Neutrophil (primary cell): Measurements from ENCODE around the gene GPATCH8.

Experiments used
- H3K27ac ChIP-seq: fragments of 200-600 bp; sonication (generic); 2 replicates; pipeline ENCODE4 v1.5.1; 2016; ENCODE audit warnings: mild to moderate bottlenecking, moderate library complexity
- H3K27me3 ChIP-seq: fragments of 200-600 bp; sonication (generic); 2 replicates; pipeline ENCODE4 v1.6.0; 2016; ENCODE audit warnings: mild to moderate bottlenecking
- H3K36me3 ChIP-seq: fragments of 200-600 bp; sonication (generic); 2 replicates; pipeline ENCODE4 v1.5.1; 2017
- H3K4me1 ChIP-seq, 2 experiments: fragments of 200-600 bp in 1 of 2; sonication (generic) in 1 of 2; 1 replicate in 1 of 2; 2 replicates in 1 of 2; pipeline versions ENCODE4 v1.5.1 to v1.6.1; 2013 to 2016; ENCODE audit warnings: low read depth in 1 of 2, low read length in 1 of 2, mild to moderate bottlenecking in 1 of 2, moderate library complexity in 1 of 2; ENCODE audit not compliant: control insufficient read depth in 1 of 2, insufficient read depth in 1 of 2
- H3K4me3 ChIP-seq, 2 experiments: fragments of 200-600 bp in 1 of 2; sonication (generic) in 1 of 2; 1 replicate in 1 of 2; 2 replicates in 1 of 2; pipeline ENCODE4 v1.5.1; 2013 to 2016; ENCODE audit warnings: low read depth in 1 of 2, low read length in 1 of 2, mild to moderate bottlenecking in 1 of 2, moderate library complexity in 1 of 2
- H3K9me3 ChIP-seq: fragments of 200-600 bp; sonication (generic); 2 replicates; pipeline ENCODE4 v1.5.1; 2016
- CTCF ChIP-seq: fragments of 200-600 bp; sonication (generic); IDR thresholded peaks from 2 replicates; pipeline ENCODE4 v1.5.1; 2016; ENCODE audit warnings: antibody characterized with exemption

GPATCH8 gene

GRCh38 chr17:44351464-44351863 lies 151.7 kb downstream of the GPATCH8 start:
- no peak for TF ChIP-seq CTCF
- no peak overlapping the region for H3K4me3 ChIP-seq
- peaks cover 52 to 62% of the 10 kb centered on the region in 2 experiments for H3K4me1 ChIP-seq
- peaks cover 25% of the 10 kb centered on the region for H3K27me3 ChIP-seq
- H3K36me3 ChIP-seq: peaks cover 50% of the 10 kb centered on the region
- no peaks in the 10 kb centered on the region for H3K9me3 ChIP-seq
- no peak overlapping the region for H3K27ac ChIP-seq

- Histone ChIP-seq H3K9me3 (no peaks in the 10 kb centered on the region), H3K27ac (peak overlapping the region; percentile 6), H3K4me3 (no peak overlapping the region), H3K36me3 (peaks cover 50% of the 10 kb centered on the region), H3K27me3 (peaks cover 18% of the 10 kb centered on the region), H3K4me1 (peaks cover 59 to 69% of the 10 kb centered on the region in 2 experiments)
- TF ChIP-seq CTCF: peak; percentile 88
Observed at GRCh38 chr17:44350733-44351226, 152.4 kb downstream of the GPATCH8 start.

GRCh38 chr17:44349553-44350070 lies 153.6 kb downstream of the GPATCH8 start:
- TF ChIP-seq CTCF: no peak
- Histone ChIP-seq H3K4me3 (no peak overlapping the region), H3K27me3 (peaks cover 7% of the 10 kb centered on the region), H3K4me1 (peaks cover 70 to 76% of the 10 kb centered on the region in 2 experiments), H3K9me3 (no peaks in the 10 kb centered on the region), H3K36me3 (peaks cover 50% of the 10 kb centered on the region), H3K27ac (no peak overlapping the region)

GRCh38 chr17:44348988-44349364 lies 154.2 kb downstream of the GPATCH8 start:
- Histone ChIP-seq H3K27ac (peak overlapping the region; percentile 93), H3K4me1 (peaks cover 77 to 80% of the 10 kb centered on the region in 2 experiments), H3K36me3 (peaks cover 50% of the 10 kb centered on the region), H3K4me3 (peak overlapping the region; percentile 28 to 93), H3K9me3 (no peaks in the 10 kb centered on the region), H3K27me3 (peaks cover 4% of the 10 kb centered on the region)
- TF ChIP-seq CTCF: no peak

- Histone ChIP-seq H3K27me3 (peaks cover 2% of the 10 kb centered on the region), H3K4me1 (peaks cover 79 to 82% of the 10 kb centered on the region in 2 experiments), H3K27ac (peak overlapping the region; percentile 93), H3K36me3 (peaks cover 49% of the 10 kb centered on the region), H3K9me3 (no peaks in the 10 kb centered on the region), H3K4me3 (peak overlapping the region; percentile 28 to 93)
- TF ChIP-seq CTCF: no peak
Observed at GRCh38 chr17:44348234-44348987, 154.8 kb downstream of the GPATCH8 start.
